Skeletal muscle satellite cell (primary cell): ENCODE results near the gene MYO16.

Experiments
- H3K27me3 ChIP-seq: 2 replicates; pipeline ENCODE4 v1.7.0; 2013; ENCODE audit warnings: low read length; ENCODE audit not compliant: control insufficient read depth, insufficient read depth
- H3K36me3 ChIP-seq: 2 replicates; pipeline ENCODE4 v1.7.0; 2013; ENCODE audit warnings: mild to moderate bottlenecking, control low read depth, low read length; ENCODE audit not compliant: insufficient read depth
- H3K4me1 ChIP-seq: 2 replicates; pipeline ENCODE4 v1.7.0; 2013; ENCODE audit warnings: low read length; ENCODE audit not compliant: control insufficient read depth, insufficient read depth
- H3K4me2 ChIP-seq: 2 replicates; pipeline ENCODE4 v1.7.0; 2013; ENCODE audit warnings: mild to moderate bottlenecking, low read length
- H3K4me3 ChIP-seq: 2 replicates; pipeline ENCODE4 v1.7.0; 2013; ENCODE audit warnings: low read length
- H3K9ac ChIP-seq: 2 replicates; pipeline ENCODE4 v1.7.0; 2013; ENCODE audit warnings: mild to moderate bottlenecking, low read depth, low read length, moderate library complexity
- H3K9me3 ChIP-seq: replicated peaks from 2 replicates; pipeline ENCODE4 v1.7.0; 2013; ENCODE audit warnings: mild to moderate bottlenecking, control low read depth, low read length

The MYO16 gene

GRCh38 chr13:109118521-109118920 is 489.1 kb downstream of the MYO16 start:
- no peak overlapping the region for H3K4me3 ChIP-seq
- H3K4me1 ChIP-seq: no peaks in the 10 kb centered on the region
- no peak overlapping the region for H3K4me2 ChIP-seq
- no peaks in the 10 kb centered on the region for H3K36me3 ChIP-seq
- no peaks in the 10 kb centered on the region for H3K9me3 ChIP-seq
- H3K9ac ChIP-seq: no peak overlapping the region
- H3K27me3 ChIP-seq: no peaks in the 10 kb centered on the region

DNA sequence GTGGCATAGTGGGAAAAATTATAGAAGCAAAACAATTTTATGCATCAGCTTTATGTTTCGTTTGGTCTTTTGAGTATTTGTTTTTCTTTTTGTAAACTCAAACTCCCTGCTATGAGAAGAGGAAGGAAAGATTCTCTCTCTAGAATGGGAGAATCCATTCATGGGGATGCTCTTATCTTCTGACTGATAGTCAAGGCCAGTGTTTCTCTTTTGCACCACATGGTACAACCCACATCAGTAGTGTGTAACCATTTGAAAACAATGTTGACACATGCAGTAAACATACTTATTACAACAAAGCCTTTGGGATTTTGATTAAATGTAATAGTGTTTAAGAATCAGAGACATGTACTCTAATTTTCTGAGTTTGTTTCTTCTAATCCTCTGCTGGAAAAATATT is 490.5 kb downstream of the MYO16 start:
- Histone ChIP-seq H3K4me1 (no peaks in the 10 kb centered on the region), H3K4me2 (no peak overlapping the region), H3K4me3 (no peak overlapping the region), H3K9me3 (no peaks in the 10 kb centered on the region), H3K36me3 (no peaks in the 10 kb centered on the region), H3K27me3 (no peaks in the 10 kb centered on the region), H3K9ac (no peak overlapping the region)

GRCh38 chr13:109121826-109122225 is 492.4 kb downstream of the MYO16 start:
- Histone ChIP-seq H3K9ac (no peak overlapping the region), H3K36me3 (no peaks in the 10 kb centered on the region), H3K4me1 (no peaks in the 10 kb centered on the region), H3K9me3 (no peaks in the 10 kb centered on the region), H3K27me3 (no peaks in the 10 kb centered on the region), H3K4me2 (no peak overlapping the region), H3K4me3 (no peak overlapping the region)

- H3K4me2 ChIP-seq: no peak overlapping the region
- no peaks in the 10 kb centered on the region for H3K27me3 ChIP-seq
- H3K36me3 ChIP-seq: no peaks in the 10 kb centered on the region
- H3K4me1 ChIP-seq: no peaks in the 10 kb centered on the region
- H3K4me3 ChIP-seq: no peak overlapping the region
- no peaks in the 10 kb centered on the region for H3K9me3 ChIP-seq
- no peak overlapping the region for H3K9ac ChIP-seq
Observed at GRCh38 chr13:109123971-109124370, 494.6 kb downstream of the MYO16 start.

DNA sequence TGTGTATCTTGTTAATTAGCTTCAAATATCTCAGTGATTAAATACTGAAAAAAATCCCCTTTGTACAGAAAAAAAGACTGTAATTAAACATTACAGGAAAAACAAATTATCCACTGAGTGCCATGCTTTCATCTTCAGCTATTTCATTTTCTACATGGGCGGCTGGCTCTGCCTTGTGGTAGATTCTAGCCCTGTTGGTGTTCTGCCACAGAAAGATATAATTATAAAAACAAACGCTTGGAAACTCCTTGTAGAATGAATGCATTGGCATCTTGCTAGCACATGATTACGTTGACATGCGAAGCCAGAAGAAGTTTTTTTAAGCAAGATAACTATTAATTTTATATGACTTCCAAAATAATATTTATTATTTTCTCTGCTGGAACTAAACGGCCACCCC is 496.8 kb downstream of the MYO16 start:
- no peaks in the 10 kb centered on the region for H3K9me3 ChIP-seq
- no peak overlapping the region for H3K4me3 ChIP-seq
- H3K36me3 ChIP-seq: no peaks in the 10 kb centered on the region
- H3K4me2 ChIP-seq: no peak overlapping the region
- H3K4me1 ChIP-seq: no peaks in the 10 kb centered on the region
- no peaks in the 10 kb centered on the region for H3K27me3 ChIP-seq
- no peak overlapping the region for H3K9ac ChIP-seq

- Histone ChIP-seq H3K9ac (no peak overlapping the region), H3K4me2 (no peak overlapping the region), H3K9me3 (no peaks in the 10 kb centered on the region), H3K27me3 (peaks cover under 1% of the 10 kb centered on the region), H3K36me3 (no peaks in the 10 kb centered on the region), H3K4me1 (no peaks in the 10 kb centered on the region), H3K4me3 (no peak overlapping the region)
Observed at GRCh38 chr13:109126891-109127641, 497.7 kb downstream of the MYO16 start.

DNA sequence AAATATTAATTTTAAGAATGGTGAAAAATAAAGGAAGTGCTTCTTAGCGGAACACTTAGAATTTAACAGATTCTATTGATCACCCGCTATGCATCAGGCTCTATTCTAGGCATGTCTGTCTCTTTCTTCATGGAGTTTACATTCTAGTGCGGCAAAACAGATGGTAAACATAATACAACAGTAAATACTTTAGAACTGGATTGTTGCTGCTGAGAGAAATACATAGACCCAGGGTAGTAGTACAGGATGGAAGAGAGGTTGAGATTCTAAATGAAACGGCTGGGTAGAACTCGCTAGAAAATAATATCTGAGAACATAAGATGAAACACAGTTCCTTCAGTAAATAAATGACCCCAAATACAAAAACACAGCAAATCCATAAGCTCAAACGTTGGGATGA is 498.7 kb downstream of the MYO16 start:
- H3K4me3 ChIP-seq: no peak overlapping the region
- no peak overlapping the region for H3K4me2 ChIP-seq
- H3K36me3 ChIP-seq: no peaks in the 10 kb centered on the region
- no peaks in the 10 kb centered on the region for H3K4me1 ChIP-seq
- H3K9ac ChIP-seq: no peak overlapping the region
- peaks cover 6% of the 10 kb centered on the region for H3K27me3 ChIP-seq
- H3K9me3 ChIP-seq: no peaks in the 10 kb centered on the region

DNA sequence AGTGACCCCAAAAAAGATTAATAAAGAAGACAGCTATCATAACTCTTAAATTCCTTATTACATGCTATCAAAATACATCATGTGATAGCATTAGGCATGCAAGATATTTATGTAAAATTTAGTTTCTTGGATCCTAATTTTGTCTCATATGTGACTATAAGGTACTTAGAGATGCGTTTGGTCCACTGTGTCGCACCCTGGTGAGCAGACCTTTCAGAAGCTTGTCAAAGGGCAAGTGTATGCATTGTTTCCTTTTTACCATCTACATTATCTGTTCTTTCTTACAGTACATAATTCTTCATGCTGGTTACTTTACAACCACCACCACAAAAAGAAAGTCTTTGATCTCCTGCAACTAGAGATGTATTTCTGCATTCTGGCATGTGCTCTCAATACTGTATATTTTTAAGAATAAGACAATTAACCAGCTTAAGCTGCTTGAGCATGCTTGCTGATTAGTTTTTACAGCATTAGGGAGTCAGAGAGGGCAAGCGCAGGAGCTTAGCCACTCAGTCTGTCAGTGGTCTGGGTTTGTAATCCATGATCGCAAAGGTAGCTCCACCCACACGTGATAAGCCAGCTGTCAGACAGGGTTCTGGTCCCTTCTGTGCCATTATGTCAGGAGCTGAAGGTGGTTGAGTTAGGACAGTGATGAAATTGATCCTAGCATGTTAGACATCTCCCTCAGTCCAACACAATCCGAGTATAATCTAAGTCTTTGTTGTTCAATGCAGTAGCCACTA is 500.9 kb downstream of the MYO16 start:
- Histone ChIP-seq H3K9me3 (no peaks in the 10 kb centered on the region), H3K4me2 (no peak overlapping the region), H3K4me1 (no peaks in the 10 kb centered on the region), H3K36me3 (no peaks in the 10 kb centered on the region), H3K9ac (no peak overlapping the region), H3K27me3 (peaks cover 6% of the 10 kb centered on the region), H3K4me3 (no peak overlapping the region)

DNA sequence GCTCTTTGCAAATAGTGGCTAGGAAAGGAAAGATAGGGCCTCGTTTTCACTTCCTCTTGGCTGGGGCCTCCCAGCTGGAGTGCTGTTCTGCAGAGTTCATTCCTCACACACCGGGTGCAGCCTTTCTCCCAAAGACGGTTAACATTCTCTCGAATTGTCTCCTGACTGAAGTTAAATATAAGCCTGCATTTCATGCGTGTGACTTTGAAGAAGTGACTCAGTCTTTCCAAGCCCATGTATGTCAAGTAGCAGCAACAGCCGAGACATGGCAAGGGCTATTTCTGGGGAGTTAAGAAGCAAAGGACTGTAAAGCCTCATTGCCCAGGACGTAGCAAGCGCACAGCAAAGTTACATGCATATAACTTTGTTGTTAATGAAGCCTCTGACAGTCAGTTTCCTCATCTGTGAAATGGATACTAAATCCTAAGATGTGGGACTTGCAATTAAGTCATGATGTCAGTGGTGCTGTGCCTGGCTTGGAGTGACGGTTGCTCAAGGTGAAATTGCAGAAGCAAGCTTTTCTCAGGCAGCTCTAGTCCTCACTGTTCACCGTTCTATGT is 502.4 kb downstream of the MYO16 start:
- H3K4me2 ChIP-seq: no peak overlapping the region
- H3K4me3 ChIP-seq: no peak overlapping the region
- H3K27me3 ChIP-seq: peaks cover 6% of the 10 kb centered on the region
- H3K36me3 ChIP-seq: no peaks in the 10 kb centered on the region
- no peaks in the 10 kb centered on the region for H3K4me1 ChIP-seq
- H3K9ac ChIP-seq: no peak overlapping the region
- H3K9me3 ChIP-seq: no peaks in the 10 kb centered on the region

DNA sequence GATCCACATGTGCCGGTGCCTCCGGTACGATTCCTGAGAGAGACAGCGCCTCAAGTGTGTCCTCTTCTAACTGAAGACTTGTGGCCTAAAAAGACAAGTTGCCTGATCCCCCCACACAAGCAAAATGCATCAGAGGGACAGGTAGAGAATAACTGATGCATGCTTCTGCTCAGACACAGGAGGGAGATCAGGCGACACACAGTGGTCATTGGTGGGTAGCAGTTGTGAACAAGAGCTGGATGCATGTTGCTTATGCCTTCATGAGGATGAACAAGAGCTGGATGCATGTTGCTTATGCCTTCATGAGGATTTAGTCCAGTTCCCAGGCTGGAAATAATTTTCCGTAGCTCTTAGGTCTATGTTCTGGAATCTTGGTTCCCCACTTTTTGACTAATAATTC is 505.6 kb downstream of the MYO16 start:
- Histone ChIP-seq H3K4me2 (no peak overlapping the region), H3K9me3 (no peaks in the 10 kb centered on the region), H3K4me1 (no peaks in the 10 kb centered on the region), H3K27me3 (peaks cover 6% of the 10 kb centered on the region), H3K36me3 (no peaks in the 10 kb centered on the region), H3K9ac (no peak overlapping the region), H3K4me3 (no peak overlapping the region)

DNA sequence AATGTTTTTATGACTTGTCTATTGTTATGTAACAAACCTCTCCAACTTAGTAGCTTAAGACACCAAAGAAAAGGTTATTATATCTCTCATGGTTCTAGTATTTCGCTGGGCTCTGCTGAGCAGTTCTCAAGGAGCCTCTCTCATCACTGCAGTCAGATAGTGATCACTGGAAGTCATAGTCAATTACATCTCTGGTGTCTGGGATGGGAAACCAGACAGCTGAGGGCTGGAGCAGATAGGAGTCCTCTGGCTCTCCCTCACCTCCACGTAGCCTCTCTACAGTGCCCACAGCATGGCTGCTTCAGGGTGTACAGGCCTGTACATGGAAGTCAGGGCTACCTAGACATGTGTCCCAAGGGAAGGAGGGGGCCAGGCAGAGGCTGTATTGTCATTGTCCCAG is 507.5 kb downstream of the MYO16 start:
- H3K27me3 ChIP-seq: peaks cover 6% of the 10 kb centered on the region
- no peaks in the 10 kb centered on the region for H3K36me3 ChIP-seq
- no peak overlapping the region for H3K4me2 ChIP-seq
- no peak overlapping the region for H3K9ac ChIP-seq
- H3K4me1 ChIP-seq: no peaks in the 10 kb centered on the region
- H3K9me3 ChIP-seq: no peaks in the 10 kb centered on the region
- no peak overlapping the region for H3K4me3 ChIP-seq
